Hepatocyte (in vitro differentiated cells): ENCODE data around the gene SLC6A1.

ENCODE experiments used
- EZH2phosphoT487 ChIP-seq: fragments of 200-600 bp; sonication (generic); IDR thresholded peaks from one replicate; pipeline ENCODE4 v1.6.1; 2018; ENCODE audit warnings: antibody characterized with exemption, mild to moderate bottlenecking, low read depth, moderate library complexity; ENCODE audit not compliant: unreplicated experiment, severe bottlenecking
- TF ChIP-seq, protein P1 (sequence below): fragments of 200-600 bp; sonication (generic); IDR thresholded peaks from 2 replicates; pipeline ENCODE4 v1.5.1; 2016; ENCODE audit warnings: antibody characterized with exemption, mild to moderate bottlenecking; ENCODE audit not compliant: poor library complexity

DNA sequence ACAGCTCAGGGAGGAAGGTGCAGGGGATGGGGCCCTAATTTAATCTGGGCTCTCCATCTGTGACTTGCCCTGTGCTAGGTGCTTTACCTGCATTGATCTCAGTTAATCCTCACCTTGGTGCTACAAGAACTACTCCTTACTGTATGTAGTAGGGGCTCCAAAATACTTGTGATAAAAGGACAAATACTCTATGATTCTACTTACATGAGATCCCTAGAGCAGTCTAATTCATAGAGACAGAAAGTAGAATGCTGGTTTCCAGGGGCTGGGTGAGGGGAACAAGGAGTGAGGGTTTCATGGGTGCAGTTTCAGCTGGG, 67.2 kb downstream of the SLC6A1 start:
- TF ChIP-seq, protein P1, sequence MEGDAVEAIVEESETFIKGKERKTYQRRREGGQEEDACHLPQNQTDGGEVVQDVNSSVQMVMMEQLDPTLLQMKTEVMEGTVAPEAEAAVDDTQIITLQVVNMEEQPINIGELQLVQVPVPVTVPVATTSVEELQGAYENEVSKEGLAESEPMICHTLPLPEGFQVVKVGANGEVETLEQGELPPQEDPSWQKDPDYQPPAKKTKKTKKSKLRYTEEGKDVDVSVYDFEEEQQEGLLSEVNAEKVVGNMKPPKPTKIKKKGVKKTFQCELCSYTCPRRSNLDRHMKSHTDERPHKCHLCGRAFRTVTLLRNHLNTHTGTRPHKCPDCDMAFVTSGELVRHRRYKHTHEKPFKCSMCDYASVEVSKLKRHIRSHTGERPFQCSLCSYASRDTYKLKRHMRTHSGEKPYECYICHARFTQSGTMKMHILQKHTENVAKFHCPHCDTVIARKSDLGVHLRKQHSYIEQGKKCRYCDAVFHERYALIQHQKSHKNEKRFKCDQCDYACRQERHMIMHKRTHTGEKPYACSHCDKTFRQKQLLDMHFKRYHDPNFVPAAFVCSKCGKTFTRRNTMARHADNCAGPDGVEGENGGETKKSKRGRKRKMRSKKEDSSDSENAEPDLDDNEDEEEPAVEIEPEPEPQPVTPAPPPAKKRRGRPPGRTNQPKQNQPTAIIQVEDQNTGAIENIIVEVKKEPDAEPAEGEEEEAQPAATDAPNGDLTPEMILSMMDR = no peak
- TF ChIP-seq EZH2phosphoT487 = no peak
